ENCODE data around the gene THEM5.

DNA sequence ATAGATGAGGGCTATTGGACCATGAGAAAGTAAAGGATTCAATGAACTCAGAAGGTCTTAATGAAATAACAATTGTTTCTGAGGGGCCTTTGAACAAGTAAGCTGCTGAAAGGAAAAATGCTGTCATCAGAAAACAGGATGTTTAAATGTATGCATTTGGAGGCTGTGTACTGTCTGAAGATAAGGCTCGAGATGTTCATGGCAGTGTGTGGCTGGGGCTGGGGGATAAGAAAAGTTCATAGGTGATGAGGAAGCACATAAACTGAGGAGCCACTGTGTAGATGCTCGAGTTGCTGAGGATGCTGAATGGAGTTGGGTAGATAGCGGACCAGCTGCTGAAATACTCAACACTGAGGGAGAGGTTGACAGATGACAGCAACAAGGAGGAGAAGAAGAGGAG lies 38.0 kb upstream of the THEM5 start:
- TF ChIP-seq, protein P1, sequence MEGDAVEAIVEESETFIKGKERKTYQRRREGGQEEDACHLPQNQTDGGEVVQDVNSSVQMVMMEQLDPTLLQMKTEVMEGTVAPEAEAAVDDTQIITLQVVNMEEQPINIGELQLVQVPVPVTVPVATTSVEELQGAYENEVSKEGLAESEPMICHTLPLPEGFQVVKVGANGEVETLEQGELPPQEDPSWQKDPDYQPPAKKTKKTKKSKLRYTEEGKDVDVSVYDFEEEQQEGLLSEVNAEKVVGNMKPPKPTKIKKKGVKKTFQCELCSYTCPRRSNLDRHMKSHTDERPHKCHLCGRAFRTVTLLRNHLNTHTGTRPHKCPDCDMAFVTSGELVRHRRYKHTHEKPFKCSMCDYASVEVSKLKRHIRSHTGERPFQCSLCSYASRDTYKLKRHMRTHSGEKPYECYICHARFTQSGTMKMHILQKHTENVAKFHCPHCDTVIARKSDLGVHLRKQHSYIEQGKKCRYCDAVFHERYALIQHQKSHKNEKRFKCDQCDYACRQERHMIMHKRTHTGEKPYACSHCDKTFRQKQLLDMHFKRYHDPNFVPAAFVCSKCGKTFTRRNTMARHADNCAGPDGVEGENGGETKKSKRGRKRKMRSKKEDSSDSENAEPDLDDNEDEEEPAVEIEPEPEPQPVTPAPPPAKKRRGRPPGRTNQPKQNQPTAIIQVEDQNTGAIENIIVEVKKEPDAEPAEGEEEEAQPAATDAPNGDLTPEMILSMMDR (conservative IDR thresholded peaks at IDR 0.05): no peak
- TF ChIP-seq EZH2 (IDR thresholded peaks at IDR 0.05; ENCODE audit: low read depth): no peak

Measured in PC-9 (cell line).